ENCODE measurements around the gene ZNF84. TPM values are rescaled to one million over a fixed set of nuclear protein-coding genes. Genes with fewer than 3 reads are reported as not detected.

The ZNF84 gene
- 10 to 100 TPM; 23.5 to 24.1 TPM for total RNA-seq

GRCh38 chr12:133037207-133038005, at the start of gene ZNF84:
TSS of gene ZNF84 (plus strand) at chr12:133037509. CDS start at chr12:133041468, 3,959 bp downstream.
- Mint-ChIP-seq H3K4me1 (ENCODE audit: low read depth) (peaks cover 14% of the 10 kb centered on the region), H3K36me3 (ENCODE audit: low read depth) (peaks cover 55% of the 10 kb centered on the region)
- POLR2A ChIA-PET = interaction anchor here (0.5 to 1.6 kb wide), 2 partner anchors 10 to 89 kb away, joined by 3 to 4 read pairs; no protein-coding TSS in a partner anchor

GRCh38 chr12:132998741-132999140, 38.6 kb upstream of the ZNF84 start:
- no peak overlapping the region for H3K4me3 Mint-ChIP-seq
- POLR2A ChIA-PET = interaction anchor here (0.6 to 1.7 kb wide), 2 partner anchors 12 to 70 kb away, joined by 3 to 5 read pairs; partner anchors contain the start of gene ZNF26
- H3K4me1 Mint-ChIP-seq (ENCODE audit: low read depth) = peaks cover 5% of the 10 kb centered on the region
- H3K36me3 Mint-ChIP-seq (ENCODE audit: low read depth) = peaks cover 89% of the 10 kb centered on the region
- H3K9me3 Mint-ChIP-seq = peaks cover 60% of the 10 kb centered on the region
- H3K27ac Mint-ChIP-seq = no peak overlapping the region
- CTCF ChIA-PET = no interaction called here
- TF ChIP-seq CTCF (IDR thresholded peaks at IDR 0.05) = no peak
- intact Hi-C loops (cut with micrococcal nuclease) = no loop called here
- H3K27me3 Mint-ChIP-seq = no peaks in the 10 kb centered on the region
- ATAC-seq (no peak), DNase-seq (no peak)

More at GRCh38 chr12:133037207-133038005, at the start of gene ZNF84:
- peaks cover 51% of the 10 kb centered on the region for H3K9me3 Mint-ChIP-seq
- ATAC-seq = peak; percentile 96
- intact Hi-C loops (cut with micrococcal nuclease) = loop anchor here (1.0 kb wide), 1 partner anchor 43 kb away; the partner anchor contains the start of gene ZNF140
- peak within 1 kb of the TSS; percentile 97 for H3K27ac Mint-ChIP-seq
- no peaks in the 10 kb centered on the region for H3K27me3 Mint-ChIP-seq
- CTCF ChIA-PET = interaction anchor here (1.2 kb wide), 1 partner anchor 144 kb away, joined by 3 read pairs; the partner anchor contains the start of gene ZNF268
- DNase-seq = peak; percentile 97
- TF ChIP-seq CTCF (IDR thresholded peaks at IDR 0.05) = no peak
- H3K4me3 Mint-ChIP-seq = peak within 1 kb of the TSS; percentile 84

- ChIA-PET POLR2A (interaction anchor here (0.6 to 1.5 kb wide), 4 partner anchors 15 to 127 kb away, joined by 3 to 6 read pairs (median 4); partner anchors contain the start of gene ZNF26), CTCF (interaction anchor here (0.6 kb wide), 1 partner anchor 29 kb away, joined by 3 read pairs; no protein-coding TSS in a partner anchor)
- Mint-ChIP-seq H3K4me3 (no peak overlapping the region), H3K27me3 (no peaks in the 10 kb centered on the region), H3K9me3 (peaks cover 61% of the 10 kb centered on the region), H3K36me3 (ENCODE audit: low read depth) (peaks cover 93% of the 10 kb centered on the region), H3K27ac (no peak overlapping the region), H3K4me1 (ENCODE audit: low read depth) (no peaks in the 10 kb centered on the region)
- ATAC-seq = no peak
- TF ChIP-seq CTCF (IDR thresholded peaks at IDR 0.05) = no peak
- no peak for DNase-seq
- intact Hi-C loops (cut with micrococcal nuclease) = no loop called here
Observed at GRCh38 chr12:133010657-133011297, 26.5 kb upstream of the ZNF84 start.

GRCh38 chr12:133023566-133023965, 13.7 kb upstream of the ZNF84 start:
- ATAC-seq (no peak), DNase-seq (no peak)
- CTCF ChIA-PET = no interaction called here
- H3K27ac Mint-ChIP-seq = no peak overlapping the region
- H3K36me3 Mint-ChIP-seq (ENCODE audit: low read depth) = peaks cover 14% of the 10 kb centered on the region
- H3K27me3 Mint-ChIP-seq = no peaks in the 10 kb centered on the region
- POLR2A ChIA-PET = interaction anchor here (0.7 kb wide), 1 partner anchor 179 kb away, joined by 3 read pairs; no protein-coding TSS in a partner anchor
- H3K4me1 Mint-ChIP-seq (ENCODE audit: low read depth) = no peaks in the 10 kb centered on the region
- H3K4me3 Mint-ChIP-seq = no peak overlapping the region
- TF ChIP-seq CTCF (IDR thresholded peaks at IDR 0.05) = no peak
- peaks cover 58% of the 10 kb centered on the region for H3K9me3 Mint-ChIP-seq
- intact Hi-C loops (cut with micrococcal nuclease) = no loop called here
